B cell (primary cell): ENCODE measurements around the gene RRP36. TPM values are rescaled to one million over a fixed set of nuclear protein-coding genes. Genes with fewer than 3 reads are reported as not detected.

ENCODE experiments used
- ATAC-seq: fragments of 200-7000 bp; cut with Tn5 transposase; one replicate; pipeline ENCODE4 v1.10.0; 2021; ENCODE audit warnings: low read depth, mild to moderate bottlenecking, moderate number of reproducible peaks, moderate library complexity
- CTCF ChIA-PET: fragments of 350-600 bp; sonication (Branson Sonifier 250); formaldehyde crosslinking; loops from one replicate; lab custom pipeline; 2021; ENCODE audit warnings: antibody characterized with exemption, inconsistent platforms; lab: Charles Lee
- POLR2A ChIA-PET: fragments of 350-600 bp; sonication (Branson Sonifier 250); formaldehyde crosslinking; loops from one replicate; lab custom pipeline; 2021; ENCODE audit warnings: antibody characterized with exemption; lab: Charles Lee
- DNase-seq: peaks from one replicate; pipeline ENCODE4 v3.0.0; 2013
- H2AFZ ChIP-seq: 2 replicates; pipeline ENCODE4 v1.6.1; 2012; ENCODE audit warnings: mild to moderate bottlenecking, low read depth, low read length; ENCODE audit not compliant: insufficient read depth, poor library complexity, severe bottlenecking
- H3K27ac ChIP-seq, 2 donors: 1 replicate in 1 of 2; 2 replicates in 1 of 2; pipeline ENCODE4 v1.5.1; 2012 to 2013; ENCODE audit warnings: low read length in 2 of 2, mild to moderate bottlenecking in 2 of 2, moderate library complexity in 1 of 2
- H3K27me3 ChIP-seq, 4 experiments: fragments of 200-600 bp in 1 of 4; sonication (generic) in 1 of 4; replicated peaks in 1 of 4; 1 replicate in 2 of 4; 2 replicates in 2 of 4; pipeline versions ENCODE4 v1.6.1 to v1.7.0; 2013 to 2016; ENCODE audit warnings: low read length in 3 of 4, mild to moderate bottlenecking in 2 of 4, mixed read lengths in 1 of 4, moderate library complexity in 1 of 4; ENCODE audit not compliant: insufficient read depth in 4 of 4, control insufficient read depth in 3 of 4; ENCODE audit errors: control extremely low read depth in 1 of 4
- H3K36me3 ChIP-seq, 2 experiments: replicated peaks in 1 of 2; 1 replicate in 1 of 2; 2 replicates in 1 of 2; pipeline versions ENCODE4 v1.6.1 to v1.7.1; 2013; ENCODE audit warnings: low read length in 1 of 2; ENCODE audit not compliant: insufficient read depth in 2 of 2, control insufficient read depth in 1 of 2; ENCODE audit errors: control extremely low read depth in 1 of 2, extremely low read depth in 1 of 2
- H3K4me1 ChIP-seq, 2 donors: fragments of 200-600 bp in 1 of 2; sonication (generic) in 1 of 2; 1 replicate in 1 of 2; 2 replicates in 1 of 2; pipeline versions ENCODE4 v1.5.1 to v1.6.1; 2013 to 2017; ENCODE audit warnings: low read length in 2 of 2; ENCODE audit not compliant: control insufficient read depth in 2 of 2, insufficient read depth in 2 of 2
- H3K4me2 ChIP-seq: replicated peaks from 2 replicates; pipeline ENCODE3; 2012; ENCODE audit warnings: mild to moderate bottlenecking, low read depth, low read length; ENCODE audit not compliant: poor library complexity, severe bottlenecking
- H3K4me3 ChIP-seq, 5 experiments: fragments of 200-600 bp in 1 of 5; sonication (generic) in 1 of 5; 1 replicate in 3 of 5; 2 replicates in 2 of 5; pipeline versions ENCODE4 v1.5.1 to v1.7.0; 2011 to 2016; ENCODE audit warnings: low read length in 4 of 5, mild to moderate bottlenecking in 4 of 5, low read depth in 2 of 5, control low read depth in 1 of 5, moderate library complexity in 1 of 5; ENCODE audit not compliant: insufficient read depth in 1 of 5; ENCODE audit errors: control extremely low read depth in 1 of 5, extremely low read depth in 1 of 5
- H3K79me2 ChIP-seq: fragments of 200-600 bp; sonication (generic); one replicate; pipeline ENCODE4 v1.6.0; 2016; ENCODE audit warnings: low read length; ENCODE audit not compliant: control insufficient read depth, insufficient read depth
- H3K9ac ChIP-seq: fragments of 200-600 bp; sonication (generic); 2 replicates; pipeline ENCODE4 v1.6.1; 2017; ENCODE audit warnings: mild to moderate bottlenecking, low read length, moderate library complexity
- H3K9me3 ChIP-seq, 3 donors: one replicate each; pipeline versions ENCODE4 v1.6.1 to v1.7.1; 2013; ENCODE audit warnings: low read length in 2 of 3; ENCODE audit not compliant: control insufficient read depth in 2 of 3, insufficient read depth in 1 of 3; ENCODE audit errors: control extremely low read depth in 1 of 3
- H4K20me1 ChIP-seq: 2 replicates; pipeline ENCODE4 v1.6.0; 2012; ENCODE audit warnings: mild to moderate bottlenecking, low read length; ENCODE audit not compliant: insufficient read depth, control insufficient read depth, poor library complexity, severe bottlenecking
- H3K27ac Mint-ChIP-seq: one replicate; pipeline ENCODE4 v1.8.0; 2021; ENCODE audit warnings: mixed read lengths
- H3K27me3 Mint-ChIP-seq: one replicate; pipeline ENCODE4 v1.8.0; 2021; ENCODE audit warnings: mixed read lengths
- H3K4me1 Mint-ChIP-seq: one replicate; pipeline ENCODE4 v1.8.0; 2021; ENCODE audit warnings: mixed read lengths
- H3K4me3 Mint-ChIP-seq: one replicate; pipeline ENCODE4 v1.8.0; 2021; ENCODE audit warnings: mixed read lengths
- H3K9me3 Mint-ChIP-seq: one replicate; pipeline ENCODE4 v1.8.0; 2022; ENCODE audit warnings: mixed read lengths; ENCODE audit not compliant: insufficient read depth
- EZH2 ChIP-seq: IDR thresholded peaks from 2 replicates; pipeline ENCODE4 v1.6.1; 2012; ENCODE audit warnings: borderline replicate concordance, low read depth, mild to moderate bottlenecking, moderate library complexity, low read length; ENCODE audit not compliant: insufficient read depth, poor library complexity, severe bottlenecking
- WGBS: methylation state at CpG from one replicate; pipeline ENCODE4 v1.1.5; 2013; ENCODE audit warnings: missing lambda C conversion rate; ENCODE audit not compliant: insufficient coverage; 5-methylcytosine and 5-hydroxymethylcytosine counted together
- intact Hi-C: fragments of 100-400 bp; cut with micrococcal nuclease; formaldehyde crosslinking; loops from one replicate; pipeline ENCODE4 v1.10.0; 2022
- polyA plus RNA-seq: library from polyadenylated mRNA; depleted of rRNA; stranded (reverse); fragments of >200 nt; gene quantifications from 2 replicates; pipeline ENCODE4 v1.2.3, GENCODE V29; 2012
- total RNA-seq, 2 donors: library from RNA; stranded (reverse); fragments of 120-200 nt in 1 of 2; gene quantifications; 1 replicate in 1 of 2; 2 replicates in 1 of 2; pipeline versions ENCODE4 v1.2.3 to v1.2.4, GENCODE V29; 2013 to 2022
- TF ChIP-seq, protein P1 (sequence below): fragments of 200-600 bp; IDR thresholded peaks from one replicate; pipeline ENCODE4 v1.8.0; 2022; ENCODE audit warnings: antibody characterized with exemption, mild to moderate bottlenecking

RRP36 gene
- total and polyA plus RNA-seq, 2 donors (not counting 1 experiment from before 2014, with no cell fraction given) = 22.8 to 46.2 TPM

DNA sequence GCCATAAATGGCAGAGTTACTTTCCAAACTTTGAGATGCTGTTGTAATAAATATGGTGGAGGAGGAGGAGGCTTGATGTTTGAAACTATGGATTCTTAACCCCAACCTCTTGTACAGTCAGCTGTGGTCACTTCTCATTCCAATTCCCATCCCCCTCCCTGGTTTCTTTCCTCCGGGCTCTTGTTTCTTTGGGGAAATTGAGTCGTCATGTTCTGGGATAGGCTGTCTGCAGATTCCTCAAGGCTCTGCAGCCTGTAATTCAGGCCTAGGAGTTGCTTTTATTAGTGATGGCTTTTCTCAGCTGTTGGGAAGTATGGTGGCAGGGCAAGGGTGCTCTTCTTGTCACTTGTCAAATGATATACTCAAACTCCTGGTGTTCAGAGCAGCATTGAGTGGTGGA, 57.3 kb downstream of the RRP36 start:
- Histone ChIP-seq H2AFZ (no peak overlapping the region), H3K27me3 (peaks cover 0 to 26% (median 10%) of the 10 kb centered on the region in 4 experiments), H3K4me2 (no peak overlapping the region), H3K79me2 (no peaks in the 10 kb centered on the region), H3K4me3 (no peak overlapping the region), H3K9ac (no peak overlapping the region), H4K20me1 (no peaks in the 10 kb centered on the region), H3K9me3 (peaks cover 0 to 4% (median 0%) of the 10 kb centered on the region in 3 donors), H3K27ac (no peak overlapping the region), H3K4me1 (peaks cover 14 to 15% of the 10 kb centered on the region in 2 donors), H3K36me3 (peaks cover 0 to 3% of the 10 kb centered on the region in 2 experiments)
- peaks cover 33% of the 10 kb centered on the region for H3K27me3 Mint-ChIP-seq
- DNase-seq (no peak), ATAC-seq (no peak)
- H3K4me3 Mint-ChIP-seq = no peak overlapping the region
- peaks cover 12% of the 10 kb centered on the region for H3K4me1 Mint-ChIP-seq
- no CpG with 5 or more reads among the region's 2 CpGs for WGBS
- no peak overlapping the region for H3K27ac Mint-ChIP-seq
- ChIA-PET POLR2A (no interaction called here), CTCF (no interaction called here)
- H3K9me3 Mint-ChIP-seq = no peaks in the 10 kb centered on the region
- intact Hi-C loops = no loop called here
- TF ChIP-seq EZH2 = no peak
- TF ChIP-seq, protein P1, sequence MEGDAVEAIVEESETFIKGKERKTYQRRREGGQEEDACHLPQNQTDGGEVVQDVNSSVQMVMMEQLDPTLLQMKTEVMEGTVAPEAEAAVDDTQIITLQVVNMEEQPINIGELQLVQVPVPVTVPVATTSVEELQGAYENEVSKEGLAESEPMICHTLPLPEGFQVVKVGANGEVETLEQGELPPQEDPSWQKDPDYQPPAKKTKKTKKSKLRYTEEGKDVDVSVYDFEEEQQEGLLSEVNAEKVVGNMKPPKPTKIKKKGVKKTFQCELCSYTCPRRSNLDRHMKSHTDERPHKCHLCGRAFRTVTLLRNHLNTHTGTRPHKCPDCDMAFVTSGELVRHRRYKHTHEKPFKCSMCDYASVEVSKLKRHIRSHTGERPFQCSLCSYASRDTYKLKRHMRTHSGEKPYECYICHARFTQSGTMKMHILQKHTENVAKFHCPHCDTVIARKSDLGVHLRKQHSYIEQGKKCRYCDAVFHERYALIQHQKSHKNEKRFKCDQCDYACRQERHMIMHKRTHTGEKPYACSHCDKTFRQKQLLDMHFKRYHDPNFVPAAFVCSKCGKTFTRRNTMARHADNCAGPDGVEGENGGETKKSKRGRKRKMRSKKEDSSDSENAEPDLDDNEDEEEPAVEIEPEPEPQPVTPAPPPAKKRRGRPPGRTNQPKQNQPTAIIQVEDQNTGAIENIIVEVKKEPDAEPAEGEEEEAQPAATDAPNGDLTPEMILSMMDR = no peak

Other genes with a start within 250 kb of the RRP36 start
- gene BICRAL, start 239.6 kb upstream of the RRP36 start, total RNA-seq = 34.1 and 34.9 TPM in 2 replicates
- gene BICRAL, start 239.6 kb upstream of the RRP36 start, polyA plus RNA-seq = 13.1 and 17.5 TPM in 2 replicates
- gene RPL7L1, start 142.0 kb upstream of the RRP36 start, total RNA-seq = 95.9 and 100 TPM in 2 replicates
- gene RPL7L1, start 142.0 kb upstream of the RRP36 start, polyA plus RNA-seq = 12.8 and 14.5 TPM in 2 replicates
- not detected in 2 replicates for gene PTCRA, start 105.6 kb upstream of the RRP36 start, total RNA-seq
- not detected in 2 replicates for gene PTCRA, start 105.6 kb upstream of the RRP36 start, polyA plus RNA-seq
- 159 and 163 TPM in 2 replicates for gene CNPY3, start 92.1 kb upstream of the RRP36 start, total RNA-seq
- gene CNPY3, start 92.1 kb upstream of the RRP36 start, polyA plus RNA-seq = 96.3 and 123 TPM in 2 replicates
- 2.0 and 2.8 TPM in 2 replicates for gene GNMT, start 60.9 kb upstream of the RRP36 start, total RNA-seq
- 4.1 and 5.9 TPM in 2 replicates for gene GNMT, start 60.9 kb upstream of the RRP36 start, polyA plus RNA-seq
- gene PEX6, start 42.4 kb upstream of the RRP36 start, total RNA-seq = 16.6 and 17.1 TPM in 2 replicates
- gene PEX6, start 42.4 kb upstream of the RRP36 start, polyA plus RNA-seq = 16.0 and 19.9 TPM in 2 replicates
- 23.6 and 26.3 TPM in 2 replicates for gene PPP2R5D, start 37.1 kb upstream of the RRP36 start, total RNA-seq
- 21.4 and 23.2 TPM in 2 replicates for gene PPP2R5D, start 37.1 kb upstream of the RRP36 start, polyA plus RNA-seq
- gene MEA1, start 7.7 kb upstream of the RRP36 start, total RNA-seq = 32.5 and 35.7 TPM in 2 replicates
- 25.6 and 36.7 TPM in 2 replicates for gene MEA1, start 7.7 kb upstream of the RRP36 start, polyA plus RNA-seq
- gene KLHDC3, start 7.4 kb upstream of the RRP36 start, total RNA-seq = 50.7 and 52.2 TPM in 2 replicates
- gene KLHDC3, start 7.4 kb upstream of the RRP36 start, polyA plus RNA-seq = 35.4 and 47.4 TPM in 2 replicates
- gene CUL7, start 32.2 kb downstream of the RRP36 start, total RNA-seq = 21.4 and 22.7 TPM in 2 replicates
- 17.4 and 20.2 TPM in 2 replicates for gene CUL7, start 32.2 kb downstream of the RRP36 start, polyA plus RNA-seq
- 43.8 and 45.6 TPM in 2 replicates for gene MRPL2, start 37.8 kb downstream of the RRP36 start, total RNA-seq
- 42.7 and 52.8 TPM in 2 replicates for gene MRPL2, start 37.8 kb downstream of the RRP36 start, polyA plus RNA-seq
- gene KLC4, start 38.0 kb downstream of the RRP36 start, total RNA-seq = 52.7 and 61.9 TPM in 2 replicates
- 30.6 and 33.0 TPM in 2 replicates for gene KLC4, start 38.0 kb downstream of the RRP36 start, polyA plus RNA-seq
- gene PTK7, start 54.7 kb downstream of the RRP36 start, total RNA-seq = not detected in 2 replicates
- gene PTK7, start 54.7 kb downstream of the RRP36 start, polyA plus RNA-seq = 0.29 TPM in 1 of 2 replicates, not detected in the other
- gene SRF, start 149.6 kb downstream of the RRP36 start, total RNA-seq = 22.7 and 23.1 TPM in 2 replicates
- 21.7 and 24.8 TPM in 2 replicates for gene SRF, start 149.6 kb downstream of the RRP36 start, polyA plus RNA-seq
- 110 and 115 TPM in 2 replicates for gene CUL9, start 160.6 kb downstream of the RRP36 start, total RNA-seq
- 98.0 and 129 TPM in 2 replicates for gene CUL9, start 160.6 kb downstream of the RRP36 start, polyA plus RNA-seq
- gene DNPH1, start 207.9 kb downstream of the RRP36 start, total RNA-seq = 25.8 and 29.0 TPM in 2 replicates
- gene DNPH1, start 207.9 kb downstream of the RRP36 start, polyA plus RNA-seq = 46.2 and 52.8 TPM in 2 replicates
- 0.07 TPM in 2 replicates for gene TTBK1, start 221.9 kb downstream of the RRP36 start, total RNA-seq
- gene TTBK1, start 221.9 kb downstream of the RRP36 start, polyA plus RNA-seq = not detected in 2 replicates